ENCODE results near the gene PTOV1. TPM values are rescaled to one million over a fixed set of nuclear protein-coding genes. Genes with fewer than 3 reads are reported as not detected.
A peak's percentile ranks its signal among the peaks of the same experiment; 100 is the strongest.

Gene PTOV1
- 10 to 100 TPM; 77.6 to 88.2 (median 87.0) TPM for total RNA-seq

- in situ Hi-C loops (cut with MboI; ENCODE audit: low sequenced_read_pairs in 4 of 4), result no loop called here
- H3K4me3 ChIP-seq, result peak within 1 kb of the TSS; percentile 73 to 79 (median 74)
These were observed at the start of gene PTOV1 for GRCh38 chr19:49850487-49851342. Gene PTOV1, plus strand, starts transcription at chr19:49851159.

GRCh38 chr19:49801401-49801888 lies 49.5 kb upstream of the PTOV1 start:
- intact Hi-C loops (cut with DNase I; ENCODE audit: low total_unique reads), result no loop called here
- no peaks in the 10 kb centered on the region for H3K27me3 ChIP-seq
- H3K4me3 ChIP-seq, result peak overlapping the region in 3 of 4 donors; percentile 26 to 45 (median 42)
- in situ Hi-C loops (cut with MboI; ENCODE audit: low sequenced_read_pairs in 4 of 4), result no loop called here
- peaks cover 0 to 12% of the 10 kb centered on the region in 2 donors for H3K4me1 ChIP-seq
- H3K27ac ChIP-seq, result peak overlapping the region; percentile 56 to 73 (median 62)
- peaks cover 0 to 57% of the 10 kb centered on the region in 2 donors for H3K36me3 ChIP-seq
- DNase-seq (no peak), ATAC-seq (no peak)
- TF ChIP-seq CTCF (IDR thresholded peaks at IDR 0.05 in 4 of 5, conservative IDR thresholded peaks at IDR 0.05 in 1 of 5) (no peak), POLR2A (IDR thresholded peaks at IDR 0.05) (no peak)
- H3K9me3 ChIP-seq, result no peaks in the 10 kb centered on the region

More at GRCh38 chr19:49850487-49851342, at the start of gene PTOV1:
- Histone ChIP-seq H3K4me1 (peaks cover 24 to 29% of the 10 kb centered on the region in 2 donors), H3K27me3 (no peaks in the 10 kb centered on the region), H3K9me3 (no peaks in the 10 kb centered on the region), H3K36me3 (peaks cover 0 to 12% of the 10 kb centered on the region in 2 donors), H3K27ac (peak within 1 kb of the TSS; percentile 94 to 99 (median 97))
- ATAC-seq, result peak; percentile 89
- TF ChIP-seq POLR2A (IDR thresholded peaks at IDR 0.05) (peak; percentile 87 to 91), CTCF (IDR thresholded peaks at IDR 0.05 in 4 of 5, conservative IDR thresholded peaks at IDR 0.05 in 1 of 5) (peak in 1 of 5 experiments; percentile 11)
- intact Hi-C loops (cut with DNase I; ENCODE audit: low total_unique reads), result loop anchor here (1.0 to 2.0 kb wide), 3 partner anchors 16 to 33 kb away; partner anchors contain the start of genes AKT1S1, PNKP and TBC1D17
- DNase-seq, result peak; percentile 88 to 92

GRCh38 chr19:49801966-49802661 lies 48.8 kb upstream of the PTOV1 start:
- Histone ChIP-seq H3K27me3 (no peaks in the 10 kb centered on the region), H3K9me3 (no peaks in the 10 kb centered on the region), H3K4me3 (peak overlapping the region; percentile 26 to 45 (median 34)), H3K4me1 (peaks cover 0 to 12% of the 10 kb centered on the region in 2 donors), H3K36me3 (peaks cover 0 to 50% of the 10 kb centered on the region in 2 donors), H3K27ac (peak overlapping the region; percentile 56 to 73 (median 62))
- in situ Hi-C loops (cut with MboI; ENCODE audit: low sequenced_read_pairs in 4 of 4) (no loop called here), intact Hi-C loops (cut with DNase I; ENCODE audit: low total_unique reads) (no loop called here)
- TF ChIP-seq POLR2A (IDR thresholded peaks at IDR 0.05) (no peak), CTCF (IDR thresholded peaks at IDR 0.05 in 4 of 5, conservative IDR thresholded peaks at IDR 0.05 in 1 of 5) (peak in 4 of 5 experiments; percentile 30 to 48 (median 44))
- ATAC-seq (peak; percentile 83 to 86), DNase-seq (peak; percentile 82 to 87)

GRCh38 chr19:49802836-49803528 lies 48.0 kb upstream of the PTOV1 start:
- no peak for TF ChIP-seq CTCF (IDR thresholded peaks at IDR 0.05 in 4 of 5, conservative IDR thresholded peaks at IDR 0.05 in 1 of 5)
- TF ChIP-seq POLR2A (IDR thresholded peaks at IDR 0.05), result no peak
- H3K4me3 ChIP-seq, result peak overlapping the region in 2 of 4 donors; percentile 26 to 42
- no peaks in the 10 kb centered on the region for H3K27me3 ChIP-seq
- H3K27ac ChIP-seq, result peak overlapping the region; percentile 56 to 73 (median 62)
- H3K4me1 ChIP-seq, result peaks cover 0 to 12% of the 10 kb centered on the region in 2 donors
- peaks cover 0 to 45% of the 10 kb centered on the region in 2 donors for H3K36me3 ChIP-seq
- no peak for DNase-seq
- no peaks in the 10 kb centered on the region for H3K9me3 ChIP-seq
- peak in 1 of 2 donors; percentile 5 for ATAC-seq
- in situ Hi-C loops (cut with MboI; ENCODE audit: low sequenced_read_pairs in 4 of 4), result no loop called here
- intact Hi-C loops (cut with DNase I; ENCODE audit: low total_unique reads), result no loop called here
